Activated CD8-positive, alpha-beta memory T cell treated with anti-CD3 and anti-CD28 coated beads for 4 hours (primary cell): ENCODE data around the gene CEBPG.

Experiments used
- DNase-seq, 2 donors: peaks; one replicate each; pipeline ENCODE4 v3.0.0-alpha.2; 2020; ENCODE audit warnings: low read depth in 2 of 2

The CEBPG gene

GRCh38 chr19:33382006-33382405, 8.5 kb downstream of the CEBPG start:
- no peak for DNase-seq

GRCh38 chr19:33382982-33383381, 9.5 kb downstream of the CEBPG start:
- no peak for DNase-seq

DNA sequence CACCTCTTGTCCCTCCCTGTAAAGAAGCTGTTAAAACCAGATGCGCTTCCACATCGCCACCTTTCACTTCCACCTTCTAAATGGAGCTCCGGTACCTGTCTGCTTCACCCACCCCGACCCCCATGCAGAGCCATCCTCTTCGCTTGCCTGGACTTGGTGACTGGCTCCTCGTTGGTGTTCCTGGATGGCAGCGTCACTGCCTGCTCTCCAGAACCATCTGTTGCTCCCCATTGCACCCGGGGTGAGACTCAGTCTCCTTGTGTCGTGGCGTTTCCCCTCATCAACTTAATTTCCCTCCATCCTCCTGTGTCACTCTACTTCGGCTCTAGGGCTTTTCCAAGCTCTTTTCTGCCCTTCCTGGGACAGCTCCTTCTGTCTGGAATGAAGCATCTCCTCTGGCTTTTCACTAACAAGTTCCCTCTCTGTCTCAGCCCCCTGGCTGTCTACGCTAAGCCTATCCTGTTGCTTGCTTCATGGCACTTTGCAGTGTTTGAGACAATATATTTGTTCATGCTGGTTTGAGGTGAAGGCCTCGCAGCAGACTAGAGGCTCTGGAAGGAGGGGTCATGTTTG, 10.3 kb downstream of the CEBPG start:
- DNase-seq, result no peak

DNA sequence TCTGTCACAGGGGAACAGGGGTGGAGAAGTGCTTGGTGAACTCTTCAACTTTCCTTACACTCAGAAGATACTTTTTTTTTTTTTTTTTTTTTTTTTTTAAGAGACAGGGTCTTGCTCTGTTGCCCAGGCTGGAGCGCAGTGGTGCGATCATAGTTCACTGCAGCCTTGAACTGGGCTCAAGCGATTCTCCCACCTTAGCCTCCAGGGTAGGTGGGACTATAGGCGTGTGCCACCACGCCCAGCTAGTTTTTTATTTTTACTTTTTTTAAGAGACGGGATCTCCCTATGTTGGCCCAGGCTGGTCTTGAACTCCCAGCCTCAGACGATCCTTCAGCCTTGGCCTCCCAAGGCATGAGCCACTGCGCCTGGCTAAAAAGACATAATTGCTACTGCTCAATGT, 11.5 kb downstream of the CEBPG start:
- no peak for DNase-seq

- no peak for DNase-seq
These were observed 12.4 kb downstream of the CEBPG start for GRCh38 chr19:33385956-33386355.

GRCh38 chr19:33386361-33386858, 12.9 kb downstream of the CEBPG start:
- no peak for DNase-seq

- no peak for DNase-seq
These were observed 14.1 kb downstream of the CEBPG start for GRCh38 chr19:33387351-33388230.

GRCh38 chr19:33388231-33388724, 14.8 kb downstream of the CEBPG start:
- no peak for DNase-seq

- DNase-seq, result no peak
These were observed 15.4 kb downstream of the CEBPG start for GRCh38 chr19:33388725-33389420.

GRCh38 chr19:33389421-33390100, 16.1 kb downstream of the CEBPG start:
- no peak for DNase-seq

GRCh38 chr19:33390101-33390907, 16.8 kb downstream of the CEBPG start:
- no peak for DNase-seq

- DNase-seq, result no peak
These were observed 17.6 kb downstream of the CEBPG start for GRCh38 chr19:33390908-33391630.

DNA sequence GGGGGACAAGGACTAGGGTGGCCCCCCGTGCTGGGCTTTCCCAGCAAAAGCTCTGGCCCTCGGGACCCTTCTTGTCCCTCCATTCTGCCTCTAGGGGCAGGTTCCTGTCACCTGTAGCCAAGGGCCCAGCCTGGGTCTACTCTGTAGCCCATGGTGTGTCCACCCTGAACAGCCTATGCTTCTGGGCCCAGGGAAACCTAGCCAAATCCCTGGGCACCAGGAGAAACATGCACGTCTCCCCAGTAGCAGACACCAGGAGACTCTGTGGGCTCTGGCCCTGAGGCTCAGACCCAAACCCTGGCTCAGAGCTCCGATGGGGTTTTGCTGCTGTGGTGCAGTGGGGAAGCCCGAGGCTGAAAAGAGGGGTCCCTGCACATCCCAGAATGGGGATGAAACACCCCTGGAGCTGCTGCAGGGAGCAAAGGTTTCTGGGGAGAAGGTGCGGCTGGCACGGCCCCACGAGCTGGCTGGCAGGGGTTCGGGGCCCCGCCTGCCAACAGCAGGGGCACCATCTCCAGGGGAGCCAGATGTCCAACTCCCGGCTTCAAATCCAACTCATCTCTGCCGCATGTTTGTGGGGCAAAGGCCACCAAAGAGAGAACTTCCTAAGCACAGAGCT, 18.2 kb downstream of the CEBPG start:
- no peak for DNase-seq

DNA sequence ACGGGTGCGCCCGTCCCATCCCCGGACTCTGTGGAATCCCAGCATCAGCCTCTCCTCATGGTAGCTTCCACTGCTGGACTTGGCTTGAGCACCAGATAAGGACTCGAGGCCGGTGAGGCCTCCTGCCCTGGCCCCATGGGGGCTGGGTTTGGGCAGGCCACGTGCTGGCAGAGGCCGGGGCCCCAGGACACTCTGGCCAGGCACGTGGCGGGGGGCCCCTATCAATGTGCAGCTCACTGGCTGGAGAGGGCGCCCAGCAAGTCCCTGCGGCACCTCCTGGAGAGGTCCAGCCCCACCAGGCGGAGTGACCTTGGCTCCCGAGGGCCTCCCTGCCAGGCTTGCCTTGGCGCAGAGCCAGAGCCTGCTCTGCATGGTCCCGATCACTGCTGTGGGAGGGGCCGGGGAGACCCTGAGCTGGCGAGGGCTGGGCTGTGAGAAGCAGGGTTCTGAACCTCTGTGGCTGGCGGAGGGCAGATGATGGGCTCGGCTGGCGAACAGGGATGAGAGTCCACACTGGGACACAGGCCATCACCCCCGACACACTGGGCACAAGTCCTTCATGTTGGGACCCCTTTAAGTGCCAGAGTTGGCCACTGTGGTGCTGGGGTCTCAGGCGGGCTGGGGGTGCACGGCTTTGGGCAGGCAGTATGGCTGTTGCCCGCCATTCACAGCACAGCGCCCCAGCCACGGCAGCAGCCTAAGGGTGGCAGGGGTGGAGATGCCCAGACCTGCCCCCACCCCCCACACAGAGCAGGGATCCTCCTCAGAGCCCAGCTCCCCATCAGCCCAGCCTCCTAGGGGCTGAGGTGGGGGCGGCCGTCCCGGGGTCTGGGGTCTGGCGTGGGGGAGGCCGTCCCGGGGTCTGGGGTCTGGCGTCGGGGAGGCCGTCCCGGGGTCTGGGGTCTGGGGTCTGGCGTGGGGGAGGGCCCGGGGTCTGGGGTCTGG, 19.1 kb downstream of the CEBPG start:
- DNase-seq, result no peak

DNA sequence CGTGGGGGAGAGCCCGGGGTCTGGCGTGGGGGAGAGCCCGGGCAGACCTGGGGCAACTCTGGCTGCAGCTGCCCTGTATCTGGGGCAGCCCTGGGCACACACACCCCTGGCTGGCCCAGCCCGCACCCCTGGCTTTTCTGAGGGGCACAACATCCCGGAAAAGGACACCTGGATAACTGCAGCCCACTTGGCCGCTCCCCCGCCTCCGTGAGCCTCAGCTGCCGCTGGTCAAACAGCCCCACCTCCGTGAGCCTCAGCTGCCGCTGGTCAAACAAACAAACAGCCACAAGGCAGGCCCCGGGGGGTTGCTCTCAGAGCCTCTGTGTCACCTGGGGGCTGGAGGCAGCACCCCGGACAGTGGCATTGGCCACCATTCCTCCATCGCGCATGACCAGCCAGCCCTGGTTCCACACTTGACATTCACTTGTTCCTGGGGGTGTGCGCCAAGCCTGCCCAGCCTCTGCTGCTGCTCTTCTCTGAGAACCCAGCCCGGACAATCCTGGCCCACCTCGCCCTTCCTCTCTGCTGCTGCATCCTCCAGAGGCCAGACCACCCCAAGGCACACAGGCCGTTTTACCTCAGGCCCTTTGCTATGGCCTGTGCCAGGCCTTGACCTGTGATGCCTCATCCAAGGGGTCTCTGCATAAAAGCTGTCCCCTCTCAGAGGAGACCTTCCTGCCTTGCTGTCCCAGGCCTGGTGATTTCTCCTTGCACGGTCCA, 19.9 kb downstream of the CEBPG start:
- no peak for DNase-seq

GRCh38 chr19:33394006-33394722, 20.7 kb downstream of the CEBPG start:
- no peak for DNase-seq
